GM21723 (cell line): Measurements from ENCODE around the gene STK31.
"Not testable (repeated sequence)": the region's sequence is repeated elsewhere in the genome, so short reads cannot be mapped to it uniquely, and the experiment has no call there.

Experiments
- ATAC-seq: cut with Tn5 transposase; IDR thresholded peaks from one replicate; pipeline ENCODE4 v1.9.1; 2021; ENCODE audit warnings: mild to moderate bottlenecking, moderate library complexity; ENCODE audit not compliant: unreplicated experiment

The STK31 gene

GRCh38 chr7:23710000-23710399 lies at the start of gene STK31:
Gene STK31, plus strand, starts transcription at chr7:23710219. Its CDS starts 67 bp downstream, at chr7:23710286.
- ATAC-seq: no peak

GRCh38 chr7:23661385-23661784 lies 48.6 kb upstream of the STK31 start:
- ATAC-seq: no peak

- no peak for ATAC-seq
Observed at GRCh38 chr7:23662124-23662983, 47.7 kb upstream of the STK31 start.

GRCh38 chr7:23662984-23663313 lies 47.1 kb upstream of the STK31 start:
- no peak for ATAC-seq

- ATAC-seq: no peak
Observed at GRCh38 chr7:23664122-23664521, 45.9 kb upstream of the STK31 start.

GRCh38 chr7:23672033-23672432 lies 38.0 kb upstream of the STK31 start:
- no peak for ATAC-seq

- ATAC-seq: peak; percentile 94
Observed at GRCh38 chr7:23679898-23680413, 30.1 kb upstream of the STK31 start, which contains the start of gene FAM221A. Gene FAM221A, plus strand, starts transcription at chr7:23680199. Its CDS starts 20 bp downstream, at chr7:23680219.

- ATAC-seq: peak; percentile 38
Observed at GRCh38 chr7:23680414-23681405, 29.3 kb upstream of the STK31 start.

GRCh38 chr7:23684041-23684440 lies 26.0 kb upstream of the STK31 start:
- ATAC-seq: not testable (repeated sequence)

- ATAC-seq: no peak
Observed at GRCh38 chr7:23685731-23686130, 24.3 kb upstream of the STK31 start.

- ATAC-seq: no peak
Observed at GRCh38 chr7:23687011-23687410, 23.0 kb upstream of the STK31 start.

GRCh38 chr7:23689165-23689564 lies 20.9 kb upstream of the STK31 start:
- ATAC-seq: no peak

GRCh38 chr7:23691320-23691719 lies 18.7 kb upstream of the STK31 start:
- ATAC-seq: no peak

GRCh38 chr7:23693224-23693623 lies 16.8 kb upstream of the STK31 start:
- no peak for ATAC-seq

- peak; percentile 90 for ATAC-seq
Observed at GRCh38 chr7:23696916-23697441, 13.0 kb upstream of the STK31 start.

GRCh38 chr7:23698822-23699221 lies 11.2 kb upstream of the STK31 start:
- ATAC-seq: no peak

- no peak for ATAC-seq
Observed at GRCh38 chr7:23700046-23700445, 10.0 kb upstream of the STK31 start.

- no peak for ATAC-seq
Observed at GRCh38 chr7:23709081-23709750, 803 bp upstream of the STK31 start.

GRCh38 chr7:23712368-23713284 lies 2.6 kb downstream of the STK31 start:
- ATAC-seq: no peak
